Ecto neural progenitor cell (in vitro differentiated cells): ENCODE results near the gene COQ5.
"Not testable (repeated sequence)": the region's sequence is repeated elsewhere in the genome, so short reads cannot be mapped to it uniquely, and the experiment has no call there.

Source experiments
- DNase-seq: peaks from one replicate; pipeline ENCODE4 v3.0.0-alpha.2; 2018; ENCODE audit warnings: low spot score

The COQ5 gene

GRCh38 chr12:120528861-120529525, at the start of gene COQ5:
Gene COQ5 (minus strand): TSS chr12:120529158. CDS start chr12:120529141, 17 bp downstream.
- DNase-seq: peak; percentile 98

- DNase-seq: no peak
These were observed 45.1 kb upstream of the COQ5 start for GRCh38 chr12:120574106-120574505.

- DNase-seq: no peak
These were observed 44.6 kb upstream of the COQ5 start for GRCh38 chr12:120573560-120573959.

DNA sequence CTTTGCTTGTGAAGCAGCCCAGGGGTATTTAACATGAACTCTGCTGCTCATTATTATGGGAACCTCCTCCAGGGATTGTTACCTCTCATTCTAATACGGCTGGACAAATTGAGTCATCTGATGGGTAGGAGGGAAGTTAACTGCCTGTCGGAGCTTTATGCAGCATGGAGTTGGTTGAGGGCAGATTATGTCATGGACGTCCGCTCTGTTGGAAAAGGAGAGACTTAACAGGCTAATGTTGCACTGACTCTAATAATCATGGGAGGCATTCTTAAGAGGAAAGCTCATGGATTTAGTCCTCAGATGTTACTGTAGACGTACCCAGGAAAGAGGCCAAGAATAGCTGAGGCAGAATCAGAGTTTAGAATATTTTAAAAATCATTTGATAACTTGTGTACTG, 42.3 kb upstream of the COQ5 start:
- DNase-seq: no peak

DNA sequence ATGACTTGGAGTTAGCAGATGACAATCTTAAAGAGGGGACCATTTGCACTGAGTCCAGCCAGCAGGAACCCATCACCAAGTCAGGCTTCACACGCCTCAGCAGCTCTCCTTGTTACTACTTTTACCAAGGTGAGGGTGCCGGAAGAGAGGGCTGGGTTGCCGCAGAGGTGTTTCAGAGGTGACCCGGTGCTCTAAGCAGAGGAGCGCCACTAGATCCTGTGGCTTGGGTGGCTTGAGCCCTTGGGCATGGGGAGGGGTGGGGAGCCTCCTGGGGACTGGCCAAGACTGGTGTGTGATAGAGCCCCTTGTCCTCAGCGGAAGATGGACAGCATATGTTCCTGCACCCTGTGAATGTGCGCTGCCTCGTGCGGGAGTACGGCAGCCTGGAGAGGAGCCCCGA, 34.5 kb upstream of the COQ5 start:
- DNase-seq: no peak

DNA sequence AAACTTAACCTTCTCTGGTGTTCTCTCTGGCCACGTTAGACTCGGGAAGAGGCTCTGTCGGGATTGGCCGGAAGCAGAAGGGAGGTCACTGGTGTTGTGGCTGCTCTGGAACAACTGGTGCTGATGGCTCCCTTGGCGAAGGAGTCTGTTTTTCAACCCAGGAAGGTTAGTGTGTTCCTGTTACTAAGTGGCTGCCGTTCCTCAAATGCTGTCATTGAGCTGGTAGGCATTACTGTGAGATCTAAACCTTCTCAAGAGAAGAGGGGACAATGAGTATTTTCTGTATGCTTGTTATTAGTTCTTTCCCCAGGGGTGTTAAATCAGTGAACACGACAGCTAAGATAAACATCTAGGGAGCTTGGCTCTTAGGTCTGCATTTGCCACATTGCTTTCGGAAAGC, 33.9 kb upstream of the COQ5 start:
- no peak for DNase-seq

GRCh38 chr12:120557589-120557988, 28.6 kb upstream of the COQ5 start:
- DNase-seq: no peak

- no peak for DNase-seq
These were observed 25.7 kb upstream of the COQ5 start for GRCh38 chr12:120554678-120555077.

GRCh38 chr12:120546050-120546386, 17.1 kb upstream of the COQ5 start:
- DNase-seq: no peak

- no peak for DNase-seq
These were observed 15.7 kb upstream of the COQ5 start for GRCh38 chr12:120544691-120545090.

DNA sequence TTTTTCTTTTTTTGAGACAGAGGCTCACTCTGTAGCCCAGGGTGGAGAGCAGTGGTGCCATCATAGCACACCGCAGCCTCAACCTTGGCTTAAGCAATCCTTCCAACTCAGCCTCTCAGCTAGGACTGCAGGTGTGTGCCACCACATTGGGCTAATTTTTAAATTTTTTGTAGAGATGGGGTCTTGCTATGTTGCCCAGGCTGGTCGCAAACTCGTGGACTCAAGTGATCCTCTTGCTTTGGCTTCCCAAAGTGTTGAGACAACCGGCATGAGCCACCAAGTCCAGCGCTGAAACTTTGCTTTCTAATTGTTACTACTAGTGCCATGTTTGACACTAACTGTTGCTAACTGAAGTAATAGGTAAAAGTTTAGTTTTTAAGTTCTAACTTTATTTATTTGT, 13.2 kb upstream of the COQ5 start:
- DNase-seq: no peak

GRCh38 chr12:120540445-120540844, 11.5 kb upstream of the COQ5 start:
- no peak for DNase-seq

DNA sequence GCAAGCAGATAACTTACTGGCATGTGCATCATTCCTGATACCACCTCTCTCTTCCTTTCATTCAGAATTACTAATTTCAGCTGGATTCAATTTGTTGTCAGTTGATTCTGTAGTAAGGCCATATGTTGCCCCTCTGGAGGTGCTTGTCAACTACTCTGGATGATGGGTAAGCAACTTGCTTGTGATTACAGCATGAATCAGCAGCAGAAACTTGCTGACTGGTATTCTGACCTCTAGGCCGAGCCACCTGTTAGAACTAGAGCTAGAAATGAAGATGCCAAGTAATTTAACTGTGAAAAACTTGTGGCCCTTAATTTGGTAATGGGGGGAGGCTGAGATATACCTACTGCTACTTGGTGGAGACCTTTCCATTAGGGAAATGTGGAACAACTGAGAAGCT, 10.3 kb upstream of the COQ5 start:
- no peak for DNase-seq

- no peak for DNase-seq
These were observed 9.6 kb upstream of the COQ5 start for GRCh38 chr12:120538281-120539156.

GRCh38 chr12:120537856-120538220, 8.9 kb upstream of the COQ5 start:
- no peak for DNase-seq

DNA sequence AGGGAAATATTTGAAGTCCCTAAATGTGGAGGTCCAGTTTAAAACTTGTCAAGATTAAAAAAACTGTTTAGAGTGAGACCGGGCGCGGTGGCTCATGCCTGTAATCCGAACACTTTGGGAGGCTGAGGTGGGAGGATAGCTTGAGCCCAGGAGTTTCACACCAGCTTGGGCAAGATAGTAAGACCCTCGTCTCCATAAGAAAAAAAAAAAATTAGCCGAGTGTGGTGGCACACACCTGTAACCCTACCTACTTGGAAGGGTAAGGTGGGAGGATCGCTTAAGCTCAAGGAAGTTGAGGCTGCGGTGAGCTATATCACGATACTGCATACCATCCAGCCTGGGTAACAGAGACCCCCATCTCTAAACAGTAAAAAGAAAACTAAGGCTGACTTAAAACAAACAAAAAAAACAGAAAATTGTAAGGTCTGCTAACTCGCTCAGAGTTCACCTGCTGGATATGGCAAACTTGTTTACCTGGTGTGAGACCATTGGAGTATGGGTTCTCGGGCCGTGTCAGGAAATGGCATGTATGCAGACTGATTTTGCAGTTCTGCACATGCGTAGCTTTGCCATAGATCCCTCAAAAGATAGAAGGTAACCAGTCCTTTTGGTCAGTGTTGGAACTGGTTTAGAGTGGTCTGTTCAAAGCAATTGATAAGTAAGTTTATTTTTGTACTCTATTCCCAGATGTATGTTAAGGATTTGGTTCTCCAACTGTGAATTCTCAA, 7.3 kb upstream of the COQ5 start:
- no peak for DNase-seq

DNA sequence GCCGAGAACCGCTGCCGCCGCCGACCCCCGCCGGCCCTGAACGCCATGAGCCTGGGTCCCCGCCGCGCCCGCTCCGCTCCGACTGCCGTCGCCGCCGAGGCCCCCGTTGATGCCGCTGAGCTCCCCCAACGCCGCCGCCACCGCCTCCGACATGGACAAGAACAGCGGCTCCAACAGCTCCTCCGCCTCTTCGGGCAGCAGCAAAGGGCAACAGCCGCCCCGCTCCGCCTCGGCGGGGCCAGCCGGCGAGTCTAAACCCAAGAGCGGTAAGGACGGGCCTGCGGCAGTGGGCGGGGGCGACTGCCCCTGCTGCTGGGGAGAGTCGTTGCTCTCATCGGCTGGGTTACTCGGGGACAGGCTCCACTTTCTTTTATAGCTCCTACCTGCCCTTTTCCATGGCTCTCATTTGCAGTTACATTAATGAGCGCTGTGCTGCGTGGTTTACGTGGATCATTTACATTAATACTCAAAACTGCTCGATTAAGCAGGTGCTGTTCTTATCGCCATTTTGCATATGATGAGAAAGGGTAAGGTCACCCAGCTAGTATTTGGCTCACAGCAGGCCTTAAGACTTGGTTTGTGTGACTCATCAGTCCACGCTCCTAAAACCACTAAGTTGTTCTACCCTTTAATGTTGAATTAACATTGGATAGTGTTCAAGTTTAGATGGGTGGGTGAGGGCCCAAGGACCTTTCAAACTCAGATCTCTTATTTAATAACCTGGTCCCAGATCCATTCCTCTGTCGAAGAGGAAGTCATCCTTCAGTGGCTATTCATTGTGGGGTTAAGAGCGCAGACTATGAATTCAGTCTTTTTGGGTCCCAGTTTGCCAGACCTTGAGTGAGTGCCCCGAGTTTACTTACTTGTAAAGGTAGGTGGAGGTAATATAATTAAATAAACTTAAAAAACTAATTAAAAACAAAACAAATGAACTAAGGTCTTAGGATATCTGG, 6.0 kb upstream of the COQ5 start:
- DNase-seq: peak; percentile 85

GRCh38 chr12:120534203-120534702, 5.3 kb upstream of the COQ5 start, which contains the start of gene RNF10:
Gene RNF10 (plus strand): TSS chr12:120534356. CDS start chr12:120534812, 456 bp downstream.
- peak; percentile 88 for DNase-seq

DNA sequence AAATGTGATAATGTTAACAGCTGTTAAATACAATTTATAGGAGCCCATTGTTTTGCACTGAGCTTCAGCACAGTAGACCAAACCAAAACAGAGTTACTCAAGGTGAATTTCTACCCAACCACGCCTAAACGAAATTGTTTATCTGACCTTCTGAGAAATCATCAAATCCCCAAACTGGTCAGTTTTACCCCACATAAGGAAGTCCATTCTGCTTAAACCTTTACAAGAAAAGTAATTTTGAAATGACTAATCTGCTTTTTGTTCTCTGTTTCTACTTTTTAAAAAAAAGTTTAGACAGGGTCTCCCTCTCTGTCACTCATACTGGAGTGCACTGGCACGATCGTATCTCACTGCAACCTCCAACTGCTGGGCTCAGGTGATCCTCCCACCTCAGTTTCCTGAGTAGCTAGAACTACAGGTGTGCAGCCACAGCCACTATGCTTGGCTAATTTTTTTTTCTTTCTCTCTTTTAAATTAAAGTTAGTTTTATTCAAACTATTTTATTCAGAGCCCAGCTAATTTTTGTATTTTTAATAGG, 3.8 kb upstream of the COQ5 start:
- DNase-seq: no peak

GRCh38 chr12:120530418-120530761, 1.4 kb upstream of the COQ5 start:
- DNase-seq: not testable (repeated sequence)
